CD4-positive, alpha-beta T cell treated with Interleukin-4 for 4 hours (primary cell): ENCODE results near the gene C1orf53.
"Not testable (repeated sequence)": the region's sequence is repeated elsewhere in the genome, so short reads cannot be mapped to it uniquely, and the experiment has no call there.

Experiments
- DNase-seq: peaks from one replicate; pipeline ENCODE4 v3.0.0-alpha.2; 2020

The C1orf53 gene

DNA sequence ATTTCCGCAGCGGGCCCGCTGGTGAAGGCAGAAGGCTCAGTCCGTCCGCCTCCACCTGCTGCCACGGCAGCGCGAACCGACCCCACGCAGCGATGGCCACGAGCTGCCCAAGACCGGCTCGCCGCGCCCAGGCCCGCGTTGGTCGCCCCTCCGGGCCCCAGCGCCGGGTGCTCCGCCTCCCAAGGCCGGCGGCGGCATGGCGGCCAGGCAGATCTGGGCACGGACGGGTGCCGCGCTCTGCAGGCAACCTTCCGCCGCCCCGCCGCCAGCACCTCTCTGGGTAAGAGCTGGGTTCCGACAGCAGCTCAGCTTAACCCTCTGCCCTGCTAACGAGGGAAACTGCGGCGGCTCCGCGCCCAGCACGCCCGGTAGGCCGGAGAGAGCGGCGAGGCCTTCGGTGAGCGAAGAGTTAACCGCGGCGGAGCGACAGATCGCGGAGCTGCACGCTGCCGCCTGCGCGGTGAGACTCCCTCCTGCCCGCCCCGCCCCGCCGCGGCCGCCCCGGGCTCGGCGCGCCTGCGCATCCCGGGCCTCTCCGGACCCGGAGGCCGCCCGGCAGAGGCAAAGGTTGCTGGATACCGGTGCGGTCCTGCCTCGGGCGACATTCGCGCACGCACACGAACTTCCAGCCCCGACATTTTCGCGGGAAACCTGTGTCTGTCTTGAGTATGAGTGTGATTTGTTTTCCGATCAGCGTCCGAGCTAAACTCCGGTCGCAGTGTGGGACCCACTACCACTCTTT lies at the start of gene C1orf53:
TSS of gene C1orf53 (plus strand) at position 177 of the 742 bp plus-strand sequence. CDS start at position 197, 20 bp downstream.
- peak; percentile 66 for DNase-seq

DNA sequence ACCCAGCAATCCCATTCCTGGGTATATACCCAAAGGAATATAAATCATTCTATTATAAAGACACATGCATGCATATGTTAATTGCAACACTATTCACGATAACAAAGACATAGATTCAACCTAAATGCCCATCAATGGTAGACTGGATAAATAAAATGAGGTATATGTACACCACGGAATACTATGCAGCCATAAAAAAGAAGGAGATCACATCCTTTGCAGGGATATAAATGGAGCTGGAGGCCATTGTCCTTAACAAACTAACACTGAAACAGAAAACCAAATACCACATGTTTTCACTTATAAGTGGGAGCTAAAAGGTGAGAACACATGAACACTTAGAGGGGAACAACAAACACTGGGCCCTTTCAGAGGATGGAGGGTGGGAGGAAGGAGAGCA lies 46.7 kb upstream of the C1orf53 start:
- not testable (repeated sequence) for DNase-seq

DNA sequence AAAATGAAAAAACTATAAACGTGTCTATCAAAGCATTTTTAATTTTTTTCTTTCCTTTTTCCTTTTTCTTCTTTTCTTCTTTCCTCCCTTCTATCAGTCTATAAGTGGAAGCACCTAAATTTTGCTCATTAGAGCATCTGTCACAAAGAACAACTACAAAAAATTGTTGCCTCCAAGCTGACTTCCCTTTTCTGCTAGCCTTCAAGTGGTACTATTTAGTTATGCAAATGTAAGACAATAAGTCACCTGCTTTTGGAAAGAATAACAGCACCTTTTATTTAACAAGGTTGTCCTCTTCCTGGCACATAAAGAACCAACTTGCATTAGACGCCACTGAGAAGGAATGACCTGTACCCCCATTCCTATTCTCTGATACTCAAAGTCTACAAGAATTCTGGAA lies 45.0 kb upstream of the C1orf53 start:
- DNase-seq: no peak

DNA sequence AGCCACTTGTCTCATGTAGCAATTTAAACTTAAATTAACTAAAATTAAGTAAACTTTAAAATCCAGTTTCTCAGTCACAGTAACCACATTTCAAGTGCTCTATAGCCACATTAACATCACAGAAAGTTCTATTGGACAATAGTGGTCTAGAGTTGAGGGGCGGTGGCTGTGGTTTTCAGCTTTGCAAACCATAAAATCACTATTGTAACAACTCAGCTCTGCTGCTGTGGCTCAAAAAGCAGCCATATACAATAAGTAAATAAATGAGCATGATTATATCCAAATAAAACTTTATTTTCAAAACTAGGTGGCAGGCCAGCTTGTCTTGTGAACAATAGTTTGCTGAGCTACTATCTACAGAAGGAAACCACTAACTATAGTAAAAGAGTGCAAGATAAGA lies 43.4 kb upstream of the C1orf53 start:
- no peak for DNase-seq

DNA sequence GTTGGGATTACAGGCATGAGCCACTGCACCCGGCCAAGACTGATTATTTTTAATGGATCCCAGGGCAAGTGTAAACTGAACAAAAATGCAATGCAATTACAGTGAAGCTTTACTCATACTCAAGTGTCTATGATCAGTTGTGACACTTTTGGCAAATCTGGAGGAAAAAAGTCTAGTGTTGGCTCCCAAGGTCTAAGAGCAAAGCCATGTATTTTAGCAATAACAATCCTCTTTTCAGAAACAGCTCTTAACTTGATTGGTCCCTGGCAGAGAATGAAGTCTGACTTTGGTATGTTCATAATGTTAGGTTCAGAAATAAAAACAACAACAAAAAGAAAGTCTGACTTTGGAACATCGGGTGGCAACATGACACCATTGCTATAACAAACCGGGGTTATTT lies 40.2 kb upstream of the C1orf53 start:
- DNase-seq: no peak

DNA sequence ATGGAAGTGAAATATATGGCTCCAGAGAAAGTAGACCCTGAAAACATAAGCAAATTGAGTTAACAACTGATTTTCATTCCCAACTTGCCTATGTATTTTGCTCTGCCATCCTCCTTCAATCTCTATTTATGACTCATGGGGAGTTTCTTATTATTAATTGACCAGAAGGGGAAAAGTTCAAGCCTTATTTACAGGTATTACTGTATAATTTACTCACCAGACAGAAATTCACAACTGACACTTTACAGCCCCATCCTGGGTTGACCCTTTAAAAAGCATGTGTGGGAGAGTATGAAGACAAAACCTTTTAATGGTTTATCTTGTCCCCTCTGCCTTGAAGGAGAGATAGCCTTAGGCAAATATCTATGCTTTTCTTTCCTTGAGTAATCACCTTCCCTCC lies 39.8 kb upstream of the C1orf53 start:
- DNase-seq: no peak

DNA sequence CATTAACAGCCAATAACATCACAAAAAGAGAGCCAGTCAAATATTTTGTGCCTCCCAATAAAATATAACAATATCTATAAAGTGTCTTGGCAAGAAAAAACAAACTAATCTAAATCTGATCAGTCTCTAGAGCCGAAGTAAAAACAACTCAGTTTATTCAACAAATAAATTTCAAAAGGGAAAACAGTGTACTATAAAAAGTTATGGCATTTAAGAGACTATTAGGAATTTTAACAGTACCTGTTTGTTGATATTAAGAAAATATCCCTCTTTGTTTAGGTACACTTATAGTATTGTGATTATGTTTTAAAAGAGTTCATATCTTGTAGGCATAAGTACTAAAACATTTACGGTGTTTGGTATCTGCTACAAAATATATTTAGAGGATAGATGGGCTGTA lies 36.6 kb upstream of the C1orf53 start:
- no peak for DNase-seq

DNA sequence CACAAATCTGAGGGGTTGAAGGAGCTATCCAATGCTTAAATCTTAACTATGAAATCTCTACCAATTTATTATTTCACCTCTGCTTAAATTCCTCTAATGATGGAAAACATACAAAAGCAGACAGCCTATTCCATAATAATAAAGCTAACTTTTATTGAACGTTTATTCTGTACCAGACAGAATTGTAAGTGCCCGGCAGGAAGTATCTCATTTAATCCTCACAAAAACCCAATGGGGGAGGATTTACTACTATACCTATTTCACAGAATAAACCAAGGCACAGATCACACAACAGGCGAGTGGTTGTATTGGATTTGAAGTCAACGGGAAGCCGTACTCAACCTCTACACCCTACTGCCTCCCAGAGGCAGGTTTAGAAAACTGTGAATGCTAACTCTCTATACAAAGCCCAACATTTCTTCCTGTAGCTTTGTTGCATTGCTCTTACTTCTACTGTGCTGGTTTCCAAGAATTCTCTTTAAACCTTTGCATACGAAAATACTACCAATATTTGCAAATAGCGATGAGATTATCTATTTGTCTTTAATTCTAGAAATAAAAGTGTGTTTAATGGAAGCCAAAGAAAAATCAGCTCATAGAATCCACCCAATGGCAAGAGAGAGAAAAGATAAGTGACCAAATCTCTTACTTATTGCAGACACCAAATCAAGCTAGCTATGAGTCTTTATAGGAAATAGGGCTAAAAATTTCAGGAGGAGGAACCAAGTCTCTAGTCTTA lies 33.5 kb upstream of the C1orf53 start:
- DNase-seq: peak; percentile 63

DNA sequence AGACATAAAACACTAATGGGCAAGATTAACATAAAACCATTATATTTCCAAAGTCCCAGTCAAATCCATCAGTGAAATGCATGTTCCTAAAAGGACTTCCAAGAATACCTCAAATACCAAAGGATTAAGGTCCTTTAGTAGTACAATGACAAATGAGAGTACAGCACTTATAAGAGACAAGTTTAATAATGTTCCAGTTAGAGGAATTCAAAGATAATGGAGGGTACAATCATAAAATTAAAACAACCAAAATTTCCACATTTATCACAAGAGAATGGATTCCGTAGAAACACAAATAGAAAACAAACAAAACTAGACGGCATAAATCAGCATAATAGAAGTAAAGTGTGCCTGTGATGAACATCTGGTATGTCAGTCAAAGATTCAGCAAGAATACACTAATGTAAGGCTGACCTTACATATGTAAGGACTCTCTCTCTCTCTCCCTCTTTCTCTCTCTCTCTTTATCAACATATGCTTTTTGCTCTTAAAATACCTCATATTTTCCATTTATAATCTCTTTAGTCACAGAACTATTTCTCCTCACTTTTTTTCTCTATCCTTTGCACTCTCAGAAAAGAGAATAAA lies 32.8 kb upstream of the C1orf53 start:
- DNase-seq: no peak

DNA sequence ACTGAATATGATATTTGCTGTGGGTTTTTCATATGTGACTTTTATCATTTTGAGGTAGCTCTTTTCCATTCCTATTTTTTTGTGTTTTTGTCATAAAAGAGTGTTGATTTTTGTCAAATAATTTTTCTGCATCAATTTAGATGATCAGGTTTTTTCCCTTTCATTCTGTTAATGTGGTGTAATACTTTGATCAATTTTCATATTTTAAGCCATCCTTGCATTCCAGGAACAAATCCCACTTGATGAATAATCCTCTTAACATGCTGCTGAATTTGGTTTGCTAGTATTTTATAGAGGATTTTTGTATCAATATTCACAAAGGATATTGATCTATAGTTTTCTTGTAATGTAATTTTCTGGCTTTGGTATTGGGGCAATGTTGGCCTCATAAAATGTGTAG lies 25.5 kb upstream of the C1orf53 start:
- DNase-seq: no peak

DNA sequence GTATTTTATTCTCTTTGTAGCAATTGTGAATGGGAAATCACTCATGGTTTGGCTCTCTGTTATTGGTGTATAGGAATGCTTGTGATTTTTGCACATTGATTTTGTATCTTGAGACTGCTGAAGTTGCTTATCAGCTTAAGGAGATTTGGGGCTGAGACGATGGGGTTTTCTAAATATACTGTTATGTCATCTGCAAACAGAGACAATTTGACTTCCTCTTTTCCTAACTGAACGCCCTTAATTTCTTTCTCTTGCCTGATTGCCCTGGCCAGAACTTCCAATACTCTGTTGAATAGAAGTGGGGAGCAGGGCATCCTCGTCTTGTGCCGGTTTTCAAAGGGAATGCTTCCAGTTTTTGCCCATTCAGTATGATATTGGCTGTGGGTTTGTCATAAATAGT lies 22.0 kb upstream of the C1orf53 start:
- DNase-seq: not testable (repeated sequence)

DNA sequence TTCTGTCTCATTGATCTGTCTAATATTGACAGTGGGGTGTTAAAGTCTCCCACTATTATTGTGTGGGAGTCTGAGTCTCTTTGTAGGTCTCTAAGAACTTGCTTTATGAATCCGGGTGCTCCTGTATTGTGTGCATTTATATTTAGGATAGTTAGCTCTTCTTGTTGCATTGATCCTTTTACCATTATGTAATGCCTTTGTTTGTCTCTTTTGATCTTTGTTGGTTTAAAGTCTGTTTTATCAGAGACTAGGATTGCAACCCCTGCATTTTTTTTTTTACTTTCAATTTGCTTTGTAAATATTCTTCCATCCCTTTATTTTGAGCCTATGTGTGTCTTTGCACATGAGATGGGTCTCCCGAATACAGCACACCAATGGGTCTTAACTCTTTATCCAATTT lies 20.2 kb upstream of the C1orf53 start:
- DNase-seq: not testable (repeated sequence)

DNA sequence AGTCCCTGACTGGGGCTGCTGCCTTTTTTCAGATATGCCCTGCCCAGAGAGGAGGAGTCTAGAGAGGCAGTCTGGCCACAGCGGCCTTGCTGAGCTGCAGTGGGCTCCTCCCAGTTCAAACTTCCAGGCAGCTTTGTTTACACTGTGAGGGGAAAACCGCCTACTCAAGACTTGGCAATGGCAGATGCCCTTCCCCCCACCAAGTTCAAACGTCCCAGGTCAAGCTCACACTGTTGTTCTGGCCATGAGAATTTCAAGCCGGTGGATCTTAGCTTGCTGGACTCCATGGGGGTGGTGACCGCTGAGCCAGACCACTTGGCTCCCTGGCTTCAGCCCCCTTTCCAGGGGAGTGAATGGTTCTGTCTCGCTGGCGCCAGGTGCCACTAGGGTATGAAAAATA lies 18.3 kb upstream of the C1orf53 start:
- no peak for DNase-seq

DNA sequence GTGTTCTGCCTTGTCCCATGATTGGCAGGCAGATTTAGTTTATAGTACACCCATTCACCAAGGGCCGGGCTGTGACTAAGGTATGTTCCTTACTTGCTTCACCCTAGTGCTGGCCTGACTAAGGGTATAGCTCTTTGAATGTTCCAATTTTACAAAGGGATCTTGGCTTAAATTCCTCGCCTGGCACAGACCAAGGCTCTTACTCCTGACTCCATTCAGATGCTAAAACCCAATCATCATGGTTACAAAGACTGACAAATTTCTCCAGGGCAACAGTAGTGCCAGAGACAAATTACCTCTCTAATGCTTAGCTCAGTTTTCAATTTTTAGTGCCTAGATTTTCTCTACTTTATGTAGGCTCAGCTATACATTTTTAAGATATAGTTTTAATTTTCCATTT lies 11.5 kb upstream of the C1orf53 start:
- DNase-seq: no peak

DNA sequence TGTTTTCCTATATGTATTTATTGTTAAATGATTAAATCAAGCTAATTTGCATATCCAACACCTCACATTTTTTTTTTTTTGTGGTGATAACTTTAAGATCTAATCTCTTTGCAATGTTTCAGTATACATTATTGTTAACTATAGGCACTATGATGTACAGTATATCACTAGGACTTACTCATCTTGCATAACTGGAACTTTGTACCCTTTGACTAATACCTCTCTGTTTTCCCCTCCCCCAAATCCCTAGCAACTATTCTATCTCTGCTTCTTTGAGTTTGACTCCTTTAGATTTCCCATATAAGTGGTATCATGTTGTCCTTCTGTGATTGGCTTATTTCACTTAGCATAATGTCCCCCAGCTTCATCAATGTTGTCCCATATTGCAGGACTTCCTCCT lies 9.7 kb upstream of the C1orf53 start:
- no peak for DNase-seq

DNA sequence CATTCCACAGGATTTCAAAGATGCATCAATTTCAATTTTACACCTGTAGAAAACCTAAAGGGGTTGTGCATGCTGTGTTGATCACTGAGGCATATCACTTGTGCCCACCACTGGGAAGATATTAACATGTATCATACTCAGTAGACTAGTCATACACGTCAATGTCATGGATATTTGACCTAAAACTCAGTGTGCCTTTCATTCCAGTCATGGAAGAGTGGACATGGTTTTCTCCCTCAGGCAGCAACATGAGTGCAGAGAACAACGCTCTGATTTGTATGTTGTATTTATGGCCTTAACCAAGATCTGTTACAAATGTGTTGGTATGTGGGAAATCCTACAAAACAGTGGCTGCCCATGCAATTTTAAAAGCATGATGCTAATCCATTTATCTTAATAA lies 6.1 kb upstream of the C1orf53 start:
- DNase-seq: no peak

DNA sequence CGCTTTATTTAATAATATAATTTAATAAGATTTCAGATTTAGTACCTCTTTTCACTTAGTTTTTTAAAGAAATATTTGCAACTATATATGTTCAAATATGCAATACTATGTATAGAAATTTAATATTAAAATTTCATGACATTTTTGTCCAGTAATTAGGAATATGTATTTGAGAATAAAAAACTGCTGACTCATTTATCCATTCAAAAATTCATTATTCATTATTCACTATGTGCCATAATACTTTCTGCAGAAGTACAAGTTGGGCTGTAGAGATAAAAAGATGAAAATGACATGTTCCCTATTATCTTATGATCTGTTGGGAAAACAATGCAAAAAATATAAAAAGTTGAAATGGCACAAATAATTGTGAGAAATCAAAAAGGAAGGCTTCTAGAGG lies 3.4 kb upstream of the C1orf53 start:
- no peak for DNase-seq

DNA sequence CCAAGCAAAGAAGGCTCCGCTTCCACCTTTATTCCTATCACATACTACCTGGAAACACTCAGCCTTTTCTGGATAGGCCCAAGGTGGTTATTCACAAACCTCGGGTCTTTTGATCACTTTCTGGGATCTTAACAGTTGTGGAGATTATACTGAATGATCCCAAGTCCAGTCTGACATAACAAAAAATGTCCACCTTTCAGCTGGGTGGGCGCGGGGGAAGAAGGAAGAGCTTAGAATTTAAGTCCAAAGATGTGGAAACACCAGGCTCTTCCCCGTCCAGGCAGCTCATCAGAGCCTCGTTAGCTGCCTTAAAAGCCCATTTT lies 338 bp upstream of the C1orf53 start:
- DNase-seq: no peak

DNA sequence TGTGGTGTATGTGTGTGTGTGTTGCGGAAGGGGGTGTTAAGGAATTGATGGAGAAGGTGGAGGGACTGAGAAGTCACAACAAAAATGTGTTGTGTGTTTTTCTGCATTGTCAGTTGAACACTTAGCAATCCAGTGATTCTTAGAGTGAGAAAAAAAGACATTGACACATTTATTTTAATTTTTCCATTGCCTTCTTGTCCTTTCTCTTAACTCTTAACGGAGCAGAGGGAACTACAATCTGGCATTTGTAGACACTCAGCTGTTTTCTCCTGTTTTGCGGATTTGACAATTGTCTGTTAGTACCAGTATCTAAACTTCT lies 725 bp downstream of the C1orf53 start:
- no peak for DNase-seq

DNA sequence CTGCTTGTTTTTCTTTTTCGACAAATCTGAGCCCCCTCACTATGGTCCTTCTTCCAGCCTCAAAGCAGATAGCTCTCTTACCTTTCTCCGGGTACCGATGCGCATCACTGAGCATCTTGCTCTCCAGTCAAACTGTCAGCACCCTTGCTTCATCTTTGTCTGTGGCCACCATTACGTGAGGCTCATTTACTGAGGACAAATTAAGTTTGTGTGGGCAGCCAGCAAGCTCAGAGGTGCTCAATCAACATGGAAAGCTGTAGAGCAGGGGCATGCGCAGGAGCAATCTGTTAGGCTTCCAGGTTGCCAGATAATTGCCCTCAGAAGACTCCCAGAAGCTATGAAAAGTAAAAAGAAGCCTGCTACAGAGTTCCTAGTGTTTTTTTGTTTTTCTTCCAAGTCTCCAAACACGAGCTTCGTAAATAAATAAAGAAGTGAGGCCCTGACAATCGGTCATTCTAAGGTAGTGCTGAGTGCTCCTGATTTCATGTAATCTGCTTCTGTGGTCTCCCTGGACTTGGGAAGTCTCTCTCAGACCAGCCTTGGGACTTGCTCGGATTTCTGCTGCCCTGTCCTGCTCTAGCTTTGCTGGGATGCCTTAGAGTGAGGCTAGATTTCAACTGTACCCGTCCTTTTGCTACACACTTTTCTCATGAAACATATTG lies 1.8 kb downstream of the C1orf53 start:
- no peak for DNase-seq

DNA sequence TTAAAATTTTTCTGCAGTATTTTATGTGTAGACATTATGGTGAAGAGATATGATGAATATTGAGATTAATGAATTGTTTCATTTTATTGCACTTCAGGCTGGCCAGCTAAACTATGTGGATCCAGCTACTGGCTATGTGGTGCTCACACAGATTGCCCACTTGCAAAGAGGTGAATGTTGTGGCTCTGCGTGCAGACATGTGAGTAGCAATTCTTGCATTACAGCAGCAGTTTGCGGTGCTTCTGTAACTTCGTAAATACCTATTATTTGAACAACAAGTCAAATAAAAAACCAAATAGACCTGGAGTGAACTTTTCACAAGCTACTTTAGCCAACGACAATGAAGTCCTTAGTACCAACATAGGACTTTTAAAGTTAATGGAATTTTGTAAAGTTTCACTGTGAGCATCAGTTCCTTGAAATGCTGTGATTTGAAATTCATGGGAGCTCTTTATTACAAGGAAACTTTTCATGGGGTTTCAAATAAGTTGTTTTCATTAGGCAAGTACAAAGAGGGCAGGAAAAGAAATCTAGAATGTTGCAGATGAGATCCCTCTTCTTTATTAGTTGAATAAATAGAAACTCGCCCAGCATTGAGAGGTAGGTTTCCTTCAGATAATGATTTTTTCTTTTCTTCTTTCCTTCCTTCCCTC lies 3.4 kb downstream of the C1orf53 start:
- DNase-seq: no peak

DNA sequence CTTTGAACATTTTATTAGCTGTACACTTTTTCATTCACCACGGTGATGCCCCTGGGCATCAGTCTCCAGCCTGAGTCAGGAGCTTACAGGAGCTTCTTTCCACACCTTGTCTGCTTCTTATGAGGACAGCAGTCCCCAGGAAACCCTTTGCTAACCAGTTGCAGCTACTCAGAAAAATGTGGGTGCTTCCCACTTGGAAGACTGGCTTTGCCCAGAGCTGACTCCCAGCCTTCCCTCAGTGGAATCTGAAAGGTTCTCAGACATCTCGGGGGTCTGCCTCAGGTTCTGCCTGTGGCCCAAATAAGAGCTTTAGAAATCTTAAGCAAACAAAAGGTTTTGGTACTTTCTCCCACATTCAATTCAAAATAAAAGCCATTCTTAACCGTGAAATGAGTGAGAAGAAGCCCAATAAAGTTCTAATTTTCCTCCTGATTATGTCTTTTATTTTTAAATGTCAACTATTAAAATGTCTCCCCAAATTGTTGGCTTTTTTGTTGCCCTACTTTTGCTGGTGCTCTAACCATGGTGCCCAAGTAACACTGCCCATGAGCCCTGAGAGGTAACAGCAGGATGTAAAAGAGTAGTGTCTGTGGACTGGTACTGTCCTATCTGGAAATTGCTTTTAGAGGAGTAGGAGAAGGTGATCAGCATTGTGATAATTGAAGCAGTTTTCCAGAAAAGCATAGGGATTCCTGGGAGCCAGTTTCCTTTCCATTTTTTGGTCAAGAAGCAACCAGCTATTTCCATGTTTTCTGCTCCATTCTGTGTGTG lies 5.6 kb downstream of the C1orf53 start:
- no peak for DNase-seq
